ENCODE data around the gene BLOC1S4.
A peak's percentile ranks its signal among the peaks of the same experiment; 100 is the strongest.

Gene BLOC1S4

DNA sequence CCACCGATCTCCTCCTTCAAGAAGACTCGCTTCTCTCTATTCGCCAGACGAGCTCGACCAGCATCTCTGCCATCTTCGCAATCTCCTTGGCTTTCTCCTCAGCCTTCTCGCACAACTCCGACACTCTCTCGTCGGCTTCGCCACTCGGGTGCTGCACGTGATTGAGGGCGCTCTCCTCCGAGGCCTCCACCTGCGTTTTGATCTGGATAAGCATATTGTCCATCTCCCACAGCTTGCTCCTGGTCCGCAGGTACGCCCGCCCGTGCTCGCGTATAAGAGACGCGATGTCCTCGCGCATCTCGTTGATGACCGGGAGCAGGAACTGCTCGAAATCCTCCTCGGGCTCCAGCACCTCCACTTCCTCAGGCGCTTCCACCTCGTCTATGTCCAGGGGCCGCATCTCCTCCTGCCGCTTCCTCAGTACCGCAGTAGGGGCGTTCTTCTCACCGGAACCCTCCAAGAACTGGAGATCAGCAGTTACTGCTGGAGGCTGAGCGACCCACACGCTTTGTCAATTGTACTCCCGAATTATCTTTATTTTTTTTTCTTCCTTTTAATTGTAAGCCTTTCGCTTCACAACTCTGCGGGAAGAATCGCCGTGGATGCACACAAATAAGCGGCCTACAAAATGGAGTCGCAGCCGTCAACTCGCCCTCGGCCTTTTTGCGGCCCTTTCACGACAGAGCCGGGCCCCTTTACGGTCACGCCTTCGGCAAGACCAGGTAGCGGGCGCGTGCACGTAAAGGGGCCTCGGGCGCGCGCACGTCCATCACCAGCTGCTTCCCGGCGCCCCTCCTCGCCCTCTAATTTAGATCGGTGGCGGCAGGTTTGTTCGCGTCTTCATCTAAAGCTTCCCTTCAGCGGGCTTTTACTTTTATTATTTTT is 6.5 kb upstream of the BLOC1S4 start, which contains the start of gene MRFAP1L1:
MRFAP1L1 (minus strand) TSS at position 636 of the 885 bp plus-strand sequence; CDS start at position 400, 236 bp downstream.
- ChIA-PET CTCF (interaction anchor here (1.0 kb wide), 2 partner anchors 164 kb away, joined by 3 read pairs; no protein-coding TSS in a partner anchor), POLR2A (interaction anchor here (0.7 to 5.0 kb wide), 20 partner anchors 9 to 359 kb away, joined by 3 to 62 read pairs (median 4); partner anchors contain the start of genes GRPEL1, MAN2B2 and MRFAP1)
- DNase-seq (ENCODE audit: extremely low spot score) = peak; percentile 94
- TF ChIP-seq ARNT (IDR thresholded peaks at IDR 0.05) (no peak), SP1 (IDR thresholded peaks at IDR 0.05) (no peak), FOXA1 (IDR thresholded peaks at IDR 0.05) (no peak), CTBP1 (IDR thresholded peaks at IDR 0.05; ENCODE audit: borderline replicate concordance) (no peak), SUZ12 (IDR thresholded peaks at IDR 0.05) (no peak), HDGF (IDR thresholded peaks at IDR 0.05; ENCODE audit: borderline replicate concordance) (no peak), BHLHE40 (IDR thresholded peaks at IDR 0.05; ENCODE audit: borderline replicate concordance) (no peak), LEF1 (IDR thresholded peaks at IDR 0.05; ENCODE audit: borderline replicate concordance) (no peak), NFRKB (IDR thresholded peaks at IDR 0.05) (no peak), L3MBTL2 (conservative IDR thresholded peaks at IDR 0.05) (peak; percentile 84), ZNF384 (IDR thresholded peaks at IDR 0.05) (no peak), ELF4 (IDR thresholded peaks at IDR 0.05) (no peak), FOXK2 (IDR thresholded peaks at IDR 0.05) (no peak)
- TF ChIP-seq, protein P1, sequence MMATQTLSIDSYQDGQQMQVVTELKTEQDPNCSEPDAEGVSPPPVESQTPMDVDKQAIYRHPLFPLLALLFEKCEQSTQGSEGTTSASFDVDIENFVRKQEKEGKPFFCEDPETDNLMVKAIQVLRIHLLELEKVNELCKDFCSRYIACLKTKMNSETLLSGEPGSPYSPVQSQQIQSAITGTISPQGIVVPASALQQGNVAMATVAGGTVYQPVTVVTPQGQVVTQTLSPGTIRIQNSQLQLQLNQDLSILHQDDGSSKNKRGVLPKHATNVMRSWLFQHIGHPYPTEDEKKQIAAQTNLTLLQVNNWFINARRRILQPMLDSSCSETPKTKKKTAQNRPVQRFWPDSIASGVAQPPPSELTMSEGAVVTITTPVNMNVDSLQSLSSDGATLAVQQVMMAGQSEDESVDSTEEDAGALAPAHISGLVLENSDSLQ (IDR thresholded peaks at IDR 0.05) = peak; percentile 94

DNA sequence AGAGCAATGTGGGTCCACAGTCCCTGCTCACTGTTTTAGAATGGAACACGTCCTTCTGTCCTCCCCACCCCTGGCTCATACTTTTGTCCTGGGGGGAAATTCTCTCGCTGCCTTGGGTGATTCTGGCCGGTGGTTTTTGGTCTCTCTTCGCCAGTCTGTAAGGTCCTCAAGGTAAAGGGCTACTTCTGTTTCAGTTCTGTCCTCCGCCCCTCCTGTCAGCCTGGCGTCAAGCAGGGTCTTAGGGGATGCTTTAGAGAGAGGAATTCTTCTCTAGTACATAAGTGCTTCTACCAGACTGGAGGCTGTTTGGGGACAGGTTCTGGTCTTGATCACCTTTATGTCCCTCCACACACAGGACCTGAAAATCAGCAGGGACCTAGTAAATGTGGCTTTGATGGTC is 5.7 kb upstream of the BLOC1S4 start:
- CTCF ChIA-PET = interaction anchor here (1.0 kb wide), 2 partner anchors 163 kb away, joined by 3 read pairs; no protein-coding TSS in a partner anchor
- POLR2A ChIA-PET = interaction anchor here (0.8 to 5.0 kb wide), 15 partner anchors 8 to 358 kb away, joined by 3 to 62 read pairs (median 5); partner anchors contain the start of genes GRPEL1 and MRFAP1
- TF ChIP-seq ARNT (IDR thresholded peaks at IDR 0.05) = no peak
- TF ChIP-seq SUZ12 (IDR thresholded peaks at IDR 0.05) = no peak
- no peak for TF ChIP-seq HDGF (IDR thresholded peaks at IDR 0.05; ENCODE audit: borderline replicate concordance)
- TF ChIP-seq FOXA1 (IDR thresholded peaks at IDR 0.05) = no peak
- no peak for TF ChIP-seq SP1 (IDR thresholded peaks at IDR 0.05)
- TF ChIP-seq FOXK2 (IDR thresholded peaks at IDR 0.05) = no peak
- no peak for TF ChIP-seq ZNF384 (IDR thresholded peaks at IDR 0.05)
- TF ChIP-seq NFRKB (IDR thresholded peaks at IDR 0.05) = no peak
- no peak for TF ChIP-seq FOXM1 (IDR thresholded peaks at IDR 0.05; ENCODE audit: borderline replicate concordance)
- no peak for TF ChIP-seq BHLHE40 (IDR thresholded peaks at IDR 0.05; ENCODE audit: borderline replicate concordance)
- no peak for TF ChIP-seq ELF4 (IDR thresholded peaks at IDR 0.05)
- TF ChIP-seq L3MBTL2 (conservative IDR thresholded peaks at IDR 0.05) = no peak
- TF ChIP-seq CTBP1 (IDR thresholded peaks at IDR 0.05; ENCODE audit: borderline replicate concordance) = no peak
- no peak for TF ChIP-seq TARDBP (IDR thresholded peaks at IDR 0.05)
- TF ChIP-seq LEF1 (IDR thresholded peaks at IDR 0.05; ENCODE audit: borderline replicate concordance) = no peak
- TF ChIP-seq, protein P1 (IDR thresholded peaks at IDR 0.05) = no peak
- DNase-seq (ENCODE audit: extremely low spot score) = no peak

DNA sequence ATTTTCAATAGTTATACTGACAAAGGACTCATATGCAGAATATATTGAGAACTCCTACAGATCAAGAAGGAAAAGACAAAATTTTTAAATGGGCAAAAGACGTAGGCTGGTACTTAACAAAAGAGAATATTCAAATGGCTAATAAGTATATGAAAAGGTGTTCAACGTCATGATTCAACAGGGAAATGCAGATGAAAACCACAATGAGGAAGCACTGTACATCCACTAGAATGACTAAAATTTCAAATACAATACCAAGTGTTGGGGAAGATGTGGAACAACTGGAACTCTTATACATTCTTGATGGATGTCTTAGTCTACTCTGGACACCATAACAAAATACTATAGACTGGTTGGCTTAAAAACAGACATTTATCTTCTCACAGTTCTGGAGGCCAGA is 5.0 kb upstream of the BLOC1S4 start:
- CTCF ChIA-PET = no interaction called here
- TF ChIP-seq FOXA1 (IDR thresholded peaks at IDR 0.05) (no peak), TARDBP (IDR thresholded peaks at IDR 0.05) (no peak), NFRKB (IDR thresholded peaks at IDR 0.05) (no peak), FOXK2 (IDR thresholded peaks at IDR 0.05) (no peak)
- POLR2A ChIA-PET = no interaction called here
- no peak for DNase-seq (ENCODE audit: extremely low spot score)

DNA sequence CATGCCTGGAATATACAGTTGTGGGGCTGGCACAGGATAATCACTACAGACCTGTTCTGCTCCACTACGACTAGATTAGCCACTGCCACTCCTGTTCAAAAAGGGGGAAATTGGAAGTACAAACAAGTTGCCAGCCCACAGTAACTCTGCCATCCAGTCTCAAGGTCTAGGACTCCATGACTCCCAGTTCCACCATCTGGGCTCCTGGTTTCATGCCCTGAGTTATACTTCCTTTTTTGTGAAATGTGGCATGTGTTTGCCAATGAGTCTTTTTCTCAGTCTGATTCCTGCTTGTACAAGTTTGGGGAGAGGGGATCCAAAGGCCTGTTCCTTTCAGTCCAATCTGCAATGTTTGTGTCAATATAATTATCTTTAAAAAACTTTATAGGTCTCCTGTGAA is 1.0 kb upstream of the BLOC1S4 start:
- ChIA-PET POLR2A (no interaction called here), CTCF (no interaction called here)
- DNase-seq (ENCODE audit: extremely low spot score) = no peak
- no peak for TF ChIP-seq SUZ12 (IDR thresholded peaks at IDR 0.05)
- TF ChIP-seq SP1 (IDR thresholded peaks at IDR 0.05) = no peak
- TF ChIP-seq, protein P1 (IDR thresholded peaks at IDR 0.05) = no peak
- no peak for TF ChIP-seq BHLHE40 (IDR thresholded peaks at IDR 0.05; ENCODE audit: borderline replicate concordance)
- TF ChIP-seq HDGF (IDR thresholded peaks at IDR 0.05; ENCODE audit: borderline replicate concordance) = no peak
- no peak for TF ChIP-seq ARNT (IDR thresholded peaks at IDR 0.05)
- TF ChIP-seq L3MBTL2 (conservative IDR thresholded peaks at IDR 0.05) = no peak
- no peak for TF ChIP-seq CTBP1 (IDR thresholded peaks at IDR 0.05; ENCODE audit: borderline replicate concordance)
- TF ChIP-seq FOXM1 (IDR thresholded peaks at IDR 0.05; ENCODE audit: borderline replicate concordance) = no peak
- TF ChIP-seq ZNF384 (IDR thresholded peaks at IDR 0.05) = no peak
- TF ChIP-seq FOXK2 (IDR thresholded peaks at IDR 0.05) = no peak
- TF ChIP-seq FOXA1 (IDR thresholded peaks at IDR 0.05) = no peak
- TF ChIP-seq ELF4 (IDR thresholded peaks at IDR 0.05) = no peak
- TF ChIP-seq NFRKB (IDR thresholded peaks at IDR 0.05) = no peak
- TF ChIP-seq LEF1 (IDR thresholded peaks at IDR 0.05; ENCODE audit: borderline replicate concordance) = no peak
- no peak for TF ChIP-seq TARDBP (IDR thresholded peaks at IDR 0.05)

DNA sequence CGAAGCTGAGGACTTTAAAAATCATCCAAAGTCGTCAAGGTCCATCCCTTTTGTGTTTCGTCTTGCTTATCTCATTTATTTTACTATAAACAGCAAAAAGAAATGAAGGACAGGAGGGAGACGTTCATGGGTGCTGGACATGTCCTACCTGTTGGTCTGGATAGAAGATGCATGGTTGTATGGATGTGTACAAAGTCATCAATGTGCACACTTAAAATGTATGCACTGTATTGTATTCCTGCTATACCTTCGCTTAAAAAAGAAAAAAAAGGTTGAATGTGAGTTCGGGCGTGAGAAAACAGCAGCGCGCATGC is 313 bp upstream of the BLOC1S4 start:
- DNase-seq (ENCODE audit: extremely low spot score) = no peak
- TF ChIP-seq ELF4 (IDR thresholded peaks at IDR 0.05) (no peak), ZNF384 (IDR thresholded peaks at IDR 0.05) (peak; percentile 63; the same call in 1 of the 2 replicates)
- ChIA-PET POLR2A (interaction anchor here (0.5 to 3.0 kb wide), 15 partner anchors 9 to 245 kb away, joined by 3 to 25 read pairs (median 5); partner anchors contain the start of genes MRFAP1 and S100P), CTCF (interaction anchor here (0.5 to 1.7 kb wide), 3 partner anchors 11 to 167 kb away, joined by 3 read pairs; no protein-coding TSS in a partner anchor)
